SU-DHL-6 (cell line): ENCODE measurements around the gene SOD1.
A peak's percentile ranks its signal among the peaks of the same experiment; 100 is the strongest.

Experiments used
- H2AFZ ChIP-seq: fragments of 200-600 bp; sonication (generic); 2 replicates; pipeline ENCODE4 v1.6.1; 2014; ENCODE audit warnings: low read depth, mild to moderate bottlenecking, moderate library complexity, mixed read lengths, antibody characterized with exemption, low read length; ENCODE audit not compliant: severe bottlenecking
- H3F3A ChIP-seq: fragments of 200-600 bp; shearing (Covaris generic); 2 replicates; pipeline ENCODE4 v1.6.0; 2016; ENCODE audit warnings: antibody characterized with exemption, mild to moderate bottlenecking; ENCODE audit not compliant: insufficient read depth
- H3K27ac ChIP-seq: fragments of 200-600 bp; sonication (generic); 2 replicates; pipeline ENCODE4 v1.5.1; 2016; ENCODE audit warnings: low read depth, mild to moderate bottlenecking, low read length, moderate library complexity, mixed read lengths
- H3K27me3 ChIP-seq: fragments of 200-600 bp; sonication (generic), shearing (Covaris generic); 2 replicates; pipeline ENCODE4 v1.6.0; 2014; ENCODE audit warnings: mild to moderate bottlenecking, low read length
- H3K36me3 ChIP-seq: fragments of 200-600 bp; sonication (generic); 2 replicates; pipeline ENCODE4 v1.6.1; 2014; ENCODE audit warnings: mild to moderate bottlenecking, low read length, mixed read lengths
- H3K4me2 ChIP-seq: fragments of 300-600, 200-600 bp; shearing (Covaris generic), sonication (generic); 2 replicates; pipeline ENCODE4 v1.6.0; 2014; ENCODE audit warnings: low read length, low read depth, mild to moderate bottlenecking; ENCODE audit not compliant: poor library complexity, severe bottlenecking
- H3K4me3 ChIP-seq: fragments of 200-600 bp; sonication (generic); 2 replicates; pipeline ENCODE4 v1.5.1; 2014; ENCODE audit warnings: antibody characterized with exemption, low read length, mild to moderate bottlenecking, mixed read lengths; ENCODE audit not compliant: insufficient read depth, poor library complexity, severe bottlenecking
- H3K79me2 ChIP-seq: fragments of 200-600 bp; sonication (generic); 2 replicates; pipeline ENCODE4 v1.6.1; 2014; ENCODE audit warnings: mild to moderate bottlenecking, low read length, moderate library complexity; ENCODE audit not compliant: insufficient read depth
- H3K9ac ChIP-seq: fragments of 200-600 bp; sonication (generic); 2 replicates; pipeline ENCODE4 v1.7.0; 2014; ENCODE audit warnings: mild to moderate bottlenecking, low read length
- H3K9me2 ChIP-seq: fragments of 200-600 bp; sonication (generic); replicated peaks from 2 replicates; pipeline ENCODE4 v1.6.1; 2014; ENCODE audit warnings: low read length; ENCODE audit not compliant: insufficient read depth
- H3K9me3 ChIP-seq: fragments of 200-600 bp; sonication (generic); 2 replicates; pipeline ENCODE4 v1.6.1; 2014; ENCODE audit warnings: low read length, mixed read lengths; ENCODE audit not compliant: insufficient read depth
- H4K20me1 ChIP-seq: fragments of 200-600 bp; sonication (generic); 2 replicates; pipeline ENCODE4 v1.6.1; 2014; ENCODE audit warnings: low read depth, mild to moderate bottlenecking, antibody characterized with exemption, low read length, moderate library complexity, mixed read lengths
- EZH2phosphoT487 ChIP-seq: fragments of 200-600 bp; sonication (generic), shearing (Covaris generic); conservative IDR thresholded peaks from 2 replicates; pipeline ENCODE4 v1.6.1; 2018; ENCODE audit warnings: mild to moderate bottlenecking, antibody characterized with exemption, low read length, moderate library complexity, mixed read lengths
- TF ChIP-seq, protein P1 (sequence below): fragments of 200-600 bp; sonication (generic); IDR thresholded peaks from one replicate; pipeline ENCODE4 v1.5.1; 2017; ENCODE audit warnings: antibody characterized with exemption, mild to moderate bottlenecking, low read length, moderate library complexity; ENCODE audit not compliant: insufficient read depth, poor library complexity, severe bottlenecking

The SOD1 gene

DNA sequence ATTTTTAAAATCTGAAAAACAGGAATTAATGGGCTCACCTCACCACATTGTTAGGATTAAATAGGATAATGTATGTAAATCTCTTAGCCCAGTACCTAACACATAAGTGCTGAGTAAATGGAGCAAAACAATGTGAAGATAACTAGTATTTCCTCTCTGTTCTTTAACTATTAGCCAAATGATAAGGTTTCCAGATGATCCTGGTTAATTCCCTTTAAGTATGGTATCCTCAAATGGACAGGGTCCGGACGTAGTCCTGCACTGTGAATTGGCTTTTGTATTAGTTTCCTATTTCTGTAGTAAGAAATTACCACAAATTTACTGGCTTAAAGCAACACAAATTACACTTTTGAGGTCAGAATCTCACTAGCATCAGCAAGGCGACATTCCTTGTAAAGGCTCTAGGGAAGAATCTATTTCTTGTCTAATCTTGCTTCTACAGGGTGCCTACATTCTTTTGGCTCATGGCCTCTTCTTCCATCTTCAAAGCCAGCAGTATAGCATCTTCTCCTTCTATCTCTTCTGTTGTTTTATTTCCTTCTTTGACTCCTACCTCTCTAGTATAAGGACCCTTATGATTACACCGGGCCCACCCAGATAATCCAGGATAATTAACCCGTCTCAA lies 55.4 kb downstream of the SOD1 start:
- peaks cover 15% of the 10 kb centered on the region; the same call in 1 of the 2 replicates for H3F3A ChIP-seq
- H3K36me3 ChIP-seq = no peaks in the 10 kb centered on the region
- no peaks in the 10 kb centered on the region for H3K9me3 ChIP-seq
- no peak for TF ChIP-seq EZH2phosphoT487
- TF ChIP-seq, protein P1, sequence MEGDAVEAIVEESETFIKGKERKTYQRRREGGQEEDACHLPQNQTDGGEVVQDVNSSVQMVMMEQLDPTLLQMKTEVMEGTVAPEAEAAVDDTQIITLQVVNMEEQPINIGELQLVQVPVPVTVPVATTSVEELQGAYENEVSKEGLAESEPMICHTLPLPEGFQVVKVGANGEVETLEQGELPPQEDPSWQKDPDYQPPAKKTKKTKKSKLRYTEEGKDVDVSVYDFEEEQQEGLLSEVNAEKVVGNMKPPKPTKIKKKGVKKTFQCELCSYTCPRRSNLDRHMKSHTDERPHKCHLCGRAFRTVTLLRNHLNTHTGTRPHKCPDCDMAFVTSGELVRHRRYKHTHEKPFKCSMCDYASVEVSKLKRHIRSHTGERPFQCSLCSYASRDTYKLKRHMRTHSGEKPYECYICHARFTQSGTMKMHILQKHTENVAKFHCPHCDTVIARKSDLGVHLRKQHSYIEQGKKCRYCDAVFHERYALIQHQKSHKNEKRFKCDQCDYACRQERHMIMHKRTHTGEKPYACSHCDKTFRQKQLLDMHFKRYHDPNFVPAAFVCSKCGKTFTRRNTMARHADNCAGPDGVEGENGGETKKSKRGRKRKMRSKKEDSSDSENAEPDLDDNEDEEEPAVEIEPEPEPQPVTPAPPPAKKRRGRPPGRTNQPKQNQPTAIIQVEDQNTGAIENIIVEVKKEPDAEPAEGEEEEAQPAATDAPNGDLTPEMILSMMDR = no peak
- H3K79me2 ChIP-seq = peaks cover 100% of the 10 kb centered on the region
- no peaks in the 10 kb centered on the region for H3K9me2 ChIP-seq
- no peak overlapping the region for H3K9ac ChIP-seq
- H3K4me2 ChIP-seq = no peak overlapping the region
- no peaks in the 10 kb centered on the region for H3K27me3 ChIP-seq
- peaks cover 72% of the 10 kb centered on the region for H4K20me1 ChIP-seq
- no peak overlapping the region for H3K4me3 ChIP-seq
- no peak overlapping the region; the same call in 1 of the 2 replicates for H3K27ac ChIP-seq
- no peak overlapping the region for H2AFZ ChIP-seq

DNA sequence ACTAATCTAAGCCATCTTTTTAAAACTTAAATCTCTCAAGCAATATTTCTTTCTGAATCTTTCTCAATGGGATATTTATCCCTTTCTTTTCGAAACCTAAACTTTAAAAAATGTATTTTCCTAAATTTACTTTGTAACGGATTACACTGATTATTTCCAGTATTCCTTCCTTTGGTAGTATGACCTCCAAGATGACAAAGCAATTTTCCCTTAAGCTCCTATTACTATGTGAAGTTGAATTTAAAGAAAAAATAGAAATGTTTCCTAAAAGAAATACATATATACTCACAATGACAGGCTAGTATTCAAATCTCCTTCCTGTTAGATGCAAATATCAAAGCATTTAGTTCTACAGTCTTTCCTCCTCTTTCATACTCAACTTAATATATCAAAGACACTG lies 56.6 kb downstream of the SOD1 start:
- Histone ChIP-seq H3K79me2 (peaks cover 100% of the 10 kb centered on the region), H3K27me3 (no peaks in the 10 kb centered on the region), H3K9me2 (no peaks in the 10 kb centered on the region), H3F3A (peaks cover 15% of the 10 kb centered on the region; the same call in 1 of the 2 replicates), H2AFZ (no peak overlapping the region), H3K36me3 (no peaks in the 10 kb centered on the region), H3K9me3 (no peaks in the 10 kb centered on the region), H3K27ac (peak overlapping the region; percentile 10; the same call in 1 of the 2 replicates), H3K4me3 (no peak overlapping the region), H4K20me1 (peaks cover 76% of the 10 kb centered on the region), H3K9ac (no peak overlapping the region), H3K4me2 (peak overlapping the region; percentile 34)
- TF ChIP-seq EZH2phosphoT487 = no peak
- TF ChIP-seq, protein P1 = no peak
